ENCODE data around the gene PTMA.

GRCh38 chr2:231680285-231680991 is 27.9 kb upstream of the PTMA start:
- TF ChIP-seq EZH2 (IDR thresholded peaks at IDR 0.05; ENCODE audit: borderline replicate concordance, low read length) (no peak), CTCF (IDR thresholded peaks at IDR 0.05; ENCODE audit: low read length) (no peak)
